B cell (primary cell): ENCODE measurements around the gene PTPRG. TPM values are rescaled to one million over a fixed set of nuclear protein-coding genes. Genes with fewer than 3 reads are reported as not detected.

ENCODE experiments used
- ATAC-seq: fragments of 200-7000 bp; cut with Tn5 transposase; one replicate; pipeline ENCODE4 v1.10.0; 2021; ENCODE audit warnings: low read depth, mild to moderate bottlenecking, moderate number of reproducible peaks, moderate library complexity
- CTCF ChIA-PET: fragments of 350-600 bp; sonication (Branson Sonifier 250); formaldehyde crosslinking; loops from one replicate; lab custom pipeline; 2021; ENCODE audit warnings: antibody characterized with exemption, inconsistent platforms; lab: Charles Lee
- POLR2A ChIA-PET: fragments of 350-600 bp; sonication (Branson Sonifier 250); formaldehyde crosslinking; loops from one replicate; lab custom pipeline; 2021; ENCODE audit warnings: antibody characterized with exemption; lab: Charles Lee
- DNase-seq: peaks from one replicate; pipeline ENCODE4 v3.0.0; 2013
- H2AFZ ChIP-seq: 2 replicates; pipeline ENCODE4 v1.6.1; 2012; ENCODE audit warnings: mild to moderate bottlenecking, low read depth, low read length; ENCODE audit not compliant: insufficient read depth, poor library complexity, severe bottlenecking
- H3K27ac ChIP-seq, 2 donors: 1 replicate in 1 of 2; 2 replicates in 1 of 2; pipeline ENCODE4 v1.5.1; 2012 to 2013; ENCODE audit warnings: low read length in 2 of 2, mild to moderate bottlenecking in 2 of 2, moderate library complexity in 1 of 2
- H3K27me3 ChIP-seq, 4 experiments: fragments of 200-600 bp in 1 of 4; sonication (generic) in 1 of 4; replicated peaks in 1 of 4; 1 replicate in 2 of 4; 2 replicates in 2 of 4; pipeline versions ENCODE4 v1.6.1 to v1.7.0; 2013 to 2016; ENCODE audit warnings: low read length in 3 of 4, mild to moderate bottlenecking in 2 of 4, mixed read lengths in 1 of 4, moderate library complexity in 1 of 4; ENCODE audit not compliant: insufficient read depth in 4 of 4, control insufficient read depth in 3 of 4; ENCODE audit errors: control extremely low read depth in 1 of 4
- H3K36me3 ChIP-seq, 2 experiments: replicated peaks in 1 of 2; 1 replicate in 1 of 2; 2 replicates in 1 of 2; pipeline versions ENCODE4 v1.6.1 to v1.7.1; 2013; ENCODE audit warnings: low read length in 1 of 2; ENCODE audit not compliant: insufficient read depth in 2 of 2, control insufficient read depth in 1 of 2; ENCODE audit errors: control extremely low read depth in 1 of 2, extremely low read depth in 1 of 2
- H3K4me1 ChIP-seq, 2 donors: fragments of 200-600 bp in 1 of 2; sonication (generic) in 1 of 2; 1 replicate in 1 of 2; 2 replicates in 1 of 2; pipeline versions ENCODE4 v1.5.1 to v1.6.1; 2013 to 2017; ENCODE audit warnings: low read length in 2 of 2; ENCODE audit not compliant: control insufficient read depth in 2 of 2, insufficient read depth in 2 of 2
- H3K4me2 ChIP-seq: replicated peaks from 2 replicates; pipeline ENCODE3; 2012; ENCODE audit warnings: mild to moderate bottlenecking, low read depth, low read length; ENCODE audit not compliant: poor library complexity, severe bottlenecking
- H3K4me3 ChIP-seq, 5 experiments: fragments of 200-600 bp in 1 of 5; sonication (generic) in 1 of 5; 1 replicate in 3 of 5; 2 replicates in 2 of 5; pipeline versions ENCODE4 v1.5.1 to v1.7.0; 2011 to 2016; ENCODE audit warnings: low read length in 4 of 5, mild to moderate bottlenecking in 4 of 5, low read depth in 2 of 5, control low read depth in 1 of 5, moderate library complexity in 1 of 5; ENCODE audit not compliant: insufficient read depth in 1 of 5; ENCODE audit errors: control extremely low read depth in 1 of 5, extremely low read depth in 1 of 5
- H3K79me2 ChIP-seq: fragments of 200-600 bp; sonication (generic); one replicate; pipeline ENCODE4 v1.6.0; 2016; ENCODE audit warnings: low read length; ENCODE audit not compliant: control insufficient read depth, insufficient read depth
- H3K9ac ChIP-seq: fragments of 200-600 bp; sonication (generic); 2 replicates; pipeline ENCODE4 v1.6.1; 2017; ENCODE audit warnings: mild to moderate bottlenecking, low read length, moderate library complexity
- H3K9me3 ChIP-seq, 3 donors: one replicate each; pipeline versions ENCODE4 v1.6.1 to v1.7.1; 2013; ENCODE audit warnings: low read length in 2 of 3; ENCODE audit not compliant: control insufficient read depth in 2 of 3, insufficient read depth in 1 of 3; ENCODE audit errors: control extremely low read depth in 1 of 3
- H4K20me1 ChIP-seq: 2 replicates; pipeline ENCODE4 v1.6.0; 2012; ENCODE audit warnings: mild to moderate bottlenecking, low read length; ENCODE audit not compliant: insufficient read depth, control insufficient read depth, poor library complexity, severe bottlenecking
- H3K27ac Mint-ChIP-seq: one replicate; pipeline ENCODE4 v1.8.0; 2021; ENCODE audit warnings: mixed read lengths
- H3K27me3 Mint-ChIP-seq: one replicate; pipeline ENCODE4 v1.8.0; 2021; ENCODE audit warnings: mixed read lengths
- H3K4me1 Mint-ChIP-seq: one replicate; pipeline ENCODE4 v1.8.0; 2021; ENCODE audit warnings: mixed read lengths
- H3K4me3 Mint-ChIP-seq: one replicate; pipeline ENCODE4 v1.8.0; 2021; ENCODE audit warnings: mixed read lengths
- H3K9me3 Mint-ChIP-seq: one replicate; pipeline ENCODE4 v1.8.0; 2022; ENCODE audit warnings: mixed read lengths; ENCODE audit not compliant: insufficient read depth
- CTCF ChIP-seq: fragments of 200-600 bp; IDR thresholded peaks from one replicate; pipeline ENCODE4 v1.8.0; 2022; ENCODE audit warnings: antibody characterized with exemption, mild to moderate bottlenecking
- EZH2 ChIP-seq: IDR thresholded peaks from 2 replicates; pipeline ENCODE4 v1.6.1; 2012; ENCODE audit warnings: borderline replicate concordance, low read depth, mild to moderate bottlenecking, moderate library complexity, low read length; ENCODE audit not compliant: insufficient read depth, poor library complexity, severe bottlenecking
- WGBS: methylation state at CpG from one replicate; pipeline ENCODE4 v1.1.5; 2013; ENCODE audit warnings: missing lambda C conversion rate; ENCODE audit not compliant: insufficient coverage; 5-methylcytosine and 5-hydroxymethylcytosine counted together
- intact Hi-C: fragments of 100-400 bp; cut with micrococcal nuclease; formaldehyde crosslinking; loops from one replicate; pipeline ENCODE4 v1.10.0; 2022
- polyA plus RNA-seq: library from polyadenylated mRNA; depleted of rRNA; stranded (reverse); fragments of >200 nt; gene quantifications from 2 replicates; pipeline ENCODE4 v1.2.3, GENCODE V29; 2012
- total RNA-seq, 2 donors: library from RNA; stranded (reverse); fragments of 120-200 nt in 1 of 2; gene quantifications; 1 replicate in 1 of 2; 2 replicates in 1 of 2; pipeline versions ENCODE4 v1.2.3 to v1.2.4, GENCODE V29; 2013 to 2022

Gene PTPRG
- total and polyA plus RNA-seq, 2 donors (not counting 1 experiment from before 2014, with no cell fraction given): 0.12 to 1.3 TPM

DNA sequence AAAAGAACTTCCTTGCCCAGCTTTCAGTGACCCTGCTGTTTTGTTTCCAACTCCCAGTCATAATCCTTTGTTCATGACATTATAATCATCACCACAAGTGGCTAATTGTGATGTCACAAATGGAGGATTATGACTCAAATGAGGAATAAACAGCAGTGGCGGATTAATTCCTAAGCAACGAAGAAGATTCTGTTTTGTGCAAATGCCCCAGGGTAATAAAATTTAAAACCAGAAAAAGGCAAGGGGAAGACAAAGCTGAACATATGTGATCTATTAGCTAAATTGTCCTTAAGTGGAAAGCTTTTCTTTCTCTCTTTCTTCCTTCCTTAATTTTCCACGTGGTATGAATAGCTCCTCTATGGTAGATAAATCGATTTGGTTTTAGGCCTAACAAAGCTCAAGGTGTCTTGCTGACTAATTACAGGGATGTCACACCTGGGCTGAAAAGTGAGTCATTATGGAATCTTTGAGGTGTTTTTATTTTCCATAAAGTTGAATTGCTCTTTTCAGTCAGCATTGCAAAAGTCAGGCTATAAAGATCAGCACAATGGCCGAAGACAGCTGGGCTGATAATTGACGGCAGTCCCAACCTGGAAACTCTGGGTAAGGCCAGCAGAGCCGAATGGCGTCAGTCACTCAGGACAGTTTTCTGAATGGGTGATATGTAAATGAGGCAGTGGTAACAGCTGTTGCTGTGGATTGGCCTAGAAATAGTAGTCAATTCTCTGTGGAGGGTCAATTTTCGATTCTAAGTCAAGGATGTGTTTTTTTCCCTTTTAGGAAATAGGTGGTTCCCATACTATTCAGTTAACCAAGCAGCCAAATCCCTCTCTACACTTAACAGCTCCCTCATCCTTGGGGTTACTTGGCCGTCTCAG, 121.5 kb downstream of the PTPRG start:
- no peak overlapping the region for H3K4me2 ChIP-seq
- Mint-ChIP-seq H3K4me3 (no peak overlapping the region), H3K9me3 (no peaks in the 10 kb centered on the region), H3K27me3 (no peaks in the 10 kb centered on the region), H3K27ac (no peak overlapping the region), H3K4me1 (no peaks in the 10 kb centered on the region)
- no peak overlapping the region for H3K27ac ChIP-seq
- H3K79me2 ChIP-seq: no peaks in the 10 kb centered on the region
- DNase-seq (no peak), ATAC-seq (no peak)
- H3K4me1 ChIP-seq: no peaks in the 10 kb centered on the region
- POLR2A ChIA-PET: no interaction called here
- no peak overlapping the region for H3K9ac ChIP-seq
- CTCF ChIA-PET: no interaction called here
- H3K36me3 ChIP-seq: no peaks in the 10 kb centered on the region
- H3K4me3 ChIP-seq: no peak overlapping the region
- TF ChIP-seq CTCF: no peak
- no peak for TF ChIP-seq EZH2
- no peaks in the 10 kb centered on the region for H4K20me1 ChIP-seq
- no peak overlapping the region for H2AFZ ChIP-seq
- H3K9me3 ChIP-seq: no peaks in the 10 kb centered on the region
- no peaks in the 10 kb centered on the region for H3K27me3 ChIP-seq
- intact Hi-C loops: no loop called here
- WGBS: 79% methylated on average over 6 of the region's 10 CpGs

- Mint-ChIP-seq H3K9me3 (no peaks in the 10 kb centered on the region), H3K27ac (no peak overlapping the region), H3K27me3 (no peaks in the 10 kb centered on the region), H3K4me1 (no peaks in the 10 kb centered on the region), H3K4me3 (no peak overlapping the region)
- intact Hi-C loops: no loop called here
- Histone ChIP-seq H3K27me3 (no peaks in the 10 kb centered on the region), H2AFZ (no peak overlapping the region), H3K4me3 (no peak overlapping the region), H3K9me3 (peaks cover 0 to 4% (median 0%) of the 10 kb centered on the region in 3 donors), H4K20me1 (no peaks in the 10 kb centered on the region), H3K9ac (no peak overlapping the region), H3K79me2 (no peaks in the 10 kb centered on the region), H3K36me3 (no peaks in the 10 kb centered on the region), H3K4me1 (no peaks in the 10 kb centered on the region), H3K4me2 (no peak overlapping the region), H3K27ac (no peak overlapping the region)
- WGBS: 80% methylated on average over 6 of the region's 11 CpGs
- no peak for DNase-seq
- TF ChIP-seq EZH2 (no peak), CTCF (no peak)
- POLR2A ChIA-PET: no interaction called here
- no peak for ATAC-seq
- CTCF ChIA-PET: no interaction called here
Observed at GRCh38 chr3:61683549-61684236, 122.3 kb downstream of the PTPRG start.
